Body of pancreas (tissue), 4 donors: ENCODE measurements around the gene RPL22. TPM values are rescaled to one million over a fixed set of nuclear protein-coding genes. Genes with fewer than 3 reads are reported as not detected.

Source experiments
- ATAC-seq: fragments of 150-250 bp; one replicate; pipeline ENCODE4 v1.9.1; 2016
- DNase-seq, 4 donors: peaks; one replicate each; pipeline ENCODE4 v3.0.0-alpha.2; 2019
- H3K27ac ChIP-seq, 4 donors: fragments of 200-600 bp; sonication (generic); 1 replicate in 3 of 4; 2 replicates in 1 of 4; pipeline versions ENCODE4 v1.5.1 to v1.6.1; 2016 to 2019; ENCODE audit warnings: mild to moderate bottlenecking in 1 of 4, mixed read lengths in 1 of 4, moderate library complexity in 1 of 4
- H3K27me3 ChIP-seq, 2 donors: fragments of 200-600 bp; sonication (generic); one replicate each; pipeline ENCODE4 v1.6.0; 2016; ENCODE audit warnings: mild to moderate bottlenecking in 1 of 2
- H3K36me3 ChIP-seq, 2 donors: fragments of 200-600 bp; sonication (generic); replicated peaks in 1 of 2; 2 replicates each; pipeline ENCODE4 v1.5.1; 2016; ENCODE audit warnings: low read depth in 2 of 2; ENCODE audit not compliant: insufficient read depth in 1 of 2
- H3K4me1 ChIP-seq: fragments of 200-600 bp; sonication (generic); one replicate; pipeline ENCODE4 v1.6.0; 2016
- H3K4me3 ChIP-seq, 2 donors: fragments of 200-600 bp; sonication (generic); 1 replicate in 1 of 2; 2 replicates in 1 of 2; pipeline ENCODE4 v1.5.1; 2016 to 2019
- H3K9me3 ChIP-seq, 3 donors: fragments of 200-600 bp; sonication (generic); 1 replicate in 2 of 3; 2 replicates in 1 of 3; pipeline ENCODE4 v1.5.1; 2016
- CTCF ChIP-seq, 7 experiments: fragments of 450-650 bp in 4 of 7; fragments of 200-600 bp in 3 of 7; sonication (generic) in 3 of 7; IDR thresholded peaks; one replicate each; pipeline ENCODE4 v1.5.1; 2016 to 2019; ENCODE audit warnings: antibody characterized with exemption in 7 of 7
- POLR2A ChIP-seq, 3 donors: fragments of 450-650 bp; IDR thresholded peaks; one replicate each; pipeline ENCODE4 v1.6.1; 2016; ENCODE audit warnings: antibody characterized with exemption in 3 of 3, mild to moderate bottlenecking in 2 of 3
- WGBS, 2 donors: methylation state at CpG; one replicate each; pipeline ENCODE4 v1.1.5; 2017; 5-methylcytosine and 5-hydroxymethylcytosine counted together
- intact Hi-C: fragments of 100-400 bp; cut with DNase I; formaldehyde crosslinking; loops from one replicate; pipeline ENCODE4 v1.15.1; 2023
- total RNA-seq, 2 donors: library from RNA; depleted of rRNA; stranded (reverse); fragments of >200 nt; gene quantifications; one replicate each; pipeline ENCODE4 v1.1.0, GENCODE V29; 2016

The RPL22 gene
- total RNA-seq, 2 donors from 2014 or later, result 112 to 148 TPM

GRCh38 chr1:6171548-6172124, 27.8 kb downstream of the RPL22 start:
- Histone ChIP-seq H3K4me3 (no peak overlapping the region), H3K27ac (no peak overlapping the region), H3K9me3 (no peaks in the 10 kb centered on the region), H3K36me3 (no peaks in the 10 kb centered on the region), H3K27me3 (no peaks in the 10 kb centered on the region), H3K4me1 (no peaks in the 10 kb centered on the region)
- TF ChIP-seq CTCF (IDR thresholded peaks at IDR 0.05), result no peak
- TF ChIP-seq POLR2A (IDR thresholded peaks at IDR 0.05), result no peak
- intact Hi-C loops, result no loop called here
- WGBS, 2 donors, result 40 to 46% methylated on average over 6 to 9 of the region's 10 CpGs
- ATAC-seq (no peak), DNase-seq (no peak)

GRCh38 chr1:6170742-6171201, 28.6 kb downstream of the RPL22 start:
- 64 to 74% methylated on average over 14 to 15 of the region's 19 CpGs for WGBS, 2 donors
- ATAC-seq (no peak), DNase-seq (no peak)
- intact Hi-C loops, result no loop called here
- Histone ChIP-seq H3K4me1 (no peaks in the 10 kb centered on the region), H3K36me3 (no peaks in the 10 kb centered on the region), H3K9me3 (no peaks in the 10 kb centered on the region), H3K4me3 (no peak overlapping the region), H3K27ac (no peak overlapping the region), H3K27me3 (no peaks in the 10 kb centered on the region)
- TF ChIP-seq CTCF (IDR thresholded peaks at IDR 0.05) (no peak), POLR2A (IDR thresholded peaks at IDR 0.05) (no peak)

- ATAC-seq (no peak), DNase-seq (no peak)
- no peaks in the 10 kb centered on the region for H3K36me3 ChIP-seq
- H3K4me1 ChIP-seq, result no peaks in the 10 kb centered on the region
- TF ChIP-seq POLR2A (IDR thresholded peaks at IDR 0.05) (no peak), CTCF (IDR thresholded peaks at IDR 0.05) (no peak)
- no peak overlapping the region for H3K4me3 ChIP-seq
- no peaks in the 10 kb centered on the region for H3K9me3 ChIP-seq
- intact Hi-C loops, result no loop called here
- no peak overlapping the region for H3K27ac ChIP-seq
- H3K27me3 ChIP-seq, result no peaks in the 10 kb centered on the region
- WGBS, 2 donors, result 66% methylated on average over 14 of the region's 16 CpGs; no CpG with 5 or more reads in 1 of the 2 donors
These were observed 29.2 kb downstream of the RPL22 start for GRCh38 chr1:6170116-6170741.

GRCh38 chr1:6168947-6169586, 30.3 kb downstream of the RPL22 start:
- Histone ChIP-seq H3K36me3 (no peaks in the 10 kb centered on the region), H3K27ac (no peak overlapping the region), H3K27me3 (no peaks in the 10 kb centered on the region), H3K9me3 (no peaks in the 10 kb centered on the region), H3K4me1 (no peaks in the 10 kb centered on the region), H3K4me3 (no peak overlapping the region)
- 49 to 53% methylated on average over 13 to 18 of the region's 18 CpGs for WGBS, 2 donors
- intact Hi-C loops, result no loop called here
- ATAC-seq (no peak), DNase-seq (no peak)
- TF ChIP-seq CTCF (IDR thresholded peaks at IDR 0.05) (no peak), POLR2A (IDR thresholded peaks at IDR 0.05) (no peak)
